GM19193 (cell line): Measurements from ENCODE around the gene NTSR1.

Experiments used
- POLR2A ChIP-seq: IDR thresholded peaks from 4 replicates; pipeline ENCODE4 v1.6.1; 2011; ENCODE audit not compliant: insufficient read depth, insufficient read length; ENCODE audit errors: extremely low read depth

Gene NTSR1

DNA sequence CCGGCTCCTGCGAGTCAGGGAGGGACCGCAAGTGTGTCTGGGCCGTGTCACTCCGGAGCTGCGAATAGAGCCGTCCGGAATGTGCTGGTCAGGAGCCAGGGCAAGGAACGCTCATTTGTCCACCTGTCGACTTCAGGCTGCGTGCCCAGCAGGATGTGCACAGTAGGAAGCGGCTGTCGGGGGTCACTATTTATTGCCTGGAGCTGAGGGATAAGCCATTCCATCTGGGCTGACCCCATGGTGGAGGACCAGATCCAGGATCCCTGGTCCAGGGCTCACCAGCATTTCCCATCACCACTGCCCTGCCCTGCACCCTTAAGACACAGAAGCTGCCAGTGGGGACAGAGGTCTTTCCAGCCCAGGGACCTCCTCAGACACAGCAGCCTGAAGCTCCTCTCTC is 14.7 kb downstream of the NTSR1 start:
- no peak for TF ChIP-seq POLR2A

- no peak for TF ChIP-seq POLR2A
Measured at GRCh38 chr20:62723768-62724450, 15.3 kb downstream of the NTSR1 start.

DNA sequence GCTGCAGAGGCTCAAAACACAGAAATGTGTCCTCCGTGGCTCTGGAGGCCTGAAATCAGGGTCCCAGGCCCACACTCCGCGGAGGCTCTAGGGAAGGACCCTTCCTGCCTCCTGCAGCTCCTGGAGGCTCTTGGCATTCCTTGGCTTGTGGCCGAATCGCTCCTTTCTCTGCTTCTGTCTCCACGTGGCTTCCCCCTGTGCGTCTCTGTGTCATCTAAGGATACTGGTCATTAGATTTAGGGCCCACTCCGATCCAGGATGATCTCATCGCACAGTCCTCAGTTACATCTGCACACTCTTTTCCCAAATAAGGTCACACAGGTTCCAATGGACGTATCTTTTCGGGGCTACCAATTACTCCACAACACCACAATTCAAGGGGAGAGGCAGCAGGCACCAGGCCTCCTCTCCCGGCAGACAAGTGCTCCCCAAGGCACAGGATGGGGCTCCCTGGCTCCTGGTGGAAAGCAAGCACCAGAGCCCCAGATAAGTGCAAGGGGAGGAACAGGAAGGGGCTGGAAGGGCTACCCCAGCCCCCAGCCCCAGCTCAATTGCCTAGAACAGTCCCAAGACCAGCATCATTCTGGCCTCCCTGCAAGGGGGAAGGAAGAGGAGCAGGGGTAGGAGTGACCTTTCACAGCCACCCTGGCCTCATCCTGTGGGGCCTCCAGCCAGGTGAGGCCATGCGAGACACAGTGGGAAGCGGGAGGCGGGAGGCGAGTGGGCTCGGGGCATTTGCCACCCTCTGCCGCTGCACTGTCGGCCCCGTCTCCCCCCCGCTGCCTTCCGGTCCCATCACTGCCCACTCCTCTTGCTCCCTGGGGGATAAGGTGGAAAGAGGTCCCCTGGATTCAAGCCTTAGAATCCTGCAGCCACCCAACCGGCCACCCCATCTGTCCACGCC is 16.3 kb downstream of the NTSR1 start:
- TF ChIP-seq POLR2A: no peak

DNA sequence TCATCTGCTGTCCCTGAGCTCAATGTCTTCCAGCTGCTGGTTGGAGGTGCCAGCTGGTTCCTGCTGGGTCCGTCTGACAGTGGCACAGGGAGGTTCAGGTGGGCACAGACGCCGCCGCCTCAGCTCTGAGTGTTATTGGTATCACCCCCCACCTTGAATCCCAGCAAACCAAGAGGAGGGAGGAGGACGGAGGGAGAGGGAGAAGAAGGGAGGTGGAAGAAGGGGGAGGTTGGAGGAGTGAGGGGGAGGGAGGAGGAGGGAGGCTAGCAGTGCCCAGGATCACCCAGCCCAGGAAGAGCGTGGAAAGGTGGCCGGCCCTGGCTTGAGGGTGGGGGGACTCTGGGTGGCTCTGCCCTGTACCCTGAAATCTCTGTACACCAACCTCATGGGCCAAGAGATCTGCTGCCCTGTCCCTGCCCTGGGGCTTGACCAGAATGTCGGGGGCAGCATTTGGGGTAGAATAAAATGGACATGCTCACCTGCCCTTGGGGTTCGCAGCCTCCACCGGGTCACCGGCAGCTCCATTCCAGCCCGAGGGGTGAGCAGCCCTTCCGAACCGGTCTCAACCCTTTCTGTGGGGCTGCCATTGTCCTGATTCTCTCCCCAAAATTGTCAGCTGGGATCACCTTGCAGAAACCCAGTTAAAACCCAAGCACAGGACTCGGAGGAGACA is 17.1 kb downstream of the NTSR1 start:
- TF ChIP-seq POLR2A: no peak

- no peak for TF ChIP-seq POLR2A
Measured at GRCh38 chr20:62726276-62726675, 17.6 kb downstream of the NTSR1 start.

DNA sequence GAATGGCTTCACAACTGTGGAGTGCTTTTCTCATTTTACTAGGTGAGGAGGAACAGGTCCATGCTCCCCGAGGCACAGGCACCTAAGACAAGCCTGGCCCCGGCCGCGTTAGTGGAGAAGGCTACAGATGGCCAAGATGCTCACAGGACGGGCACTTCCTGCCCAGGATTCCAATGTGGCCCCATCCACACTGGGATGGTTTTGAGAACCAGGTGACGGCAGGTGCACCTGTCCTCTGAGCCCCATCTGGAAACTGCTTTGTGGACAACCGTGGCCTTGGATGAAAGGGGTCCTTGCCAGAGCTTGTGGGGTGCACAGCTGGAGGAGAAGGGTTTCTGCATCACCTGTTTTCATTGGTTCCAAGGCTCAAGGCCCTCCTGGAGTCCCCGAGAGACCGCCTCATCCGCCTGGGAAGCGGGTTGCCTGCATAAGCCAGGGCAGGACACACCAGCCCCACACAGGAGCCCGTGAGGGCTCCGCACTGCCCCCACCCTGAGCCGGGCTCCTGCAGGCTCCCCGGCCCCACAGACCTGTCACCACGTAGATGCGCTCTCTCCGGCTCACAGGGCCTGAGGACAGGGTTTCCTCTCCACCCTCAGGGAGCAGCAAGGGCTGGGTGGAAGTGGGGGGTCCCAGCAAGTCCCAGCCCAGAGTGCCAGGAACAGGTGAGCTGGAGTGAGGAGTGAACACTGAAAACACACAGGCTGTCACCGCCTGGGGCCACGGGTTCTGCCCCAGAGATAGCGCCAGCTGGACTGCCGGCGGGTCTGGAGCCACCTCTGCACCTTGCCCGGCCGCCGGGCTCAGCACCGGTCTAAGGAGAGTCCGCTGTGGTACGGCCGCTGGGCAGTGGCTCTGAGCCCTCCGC is 18.3 kb downstream of the NTSR1 start:
- no peak for TF ChIP-seq POLR2A

DNA sequence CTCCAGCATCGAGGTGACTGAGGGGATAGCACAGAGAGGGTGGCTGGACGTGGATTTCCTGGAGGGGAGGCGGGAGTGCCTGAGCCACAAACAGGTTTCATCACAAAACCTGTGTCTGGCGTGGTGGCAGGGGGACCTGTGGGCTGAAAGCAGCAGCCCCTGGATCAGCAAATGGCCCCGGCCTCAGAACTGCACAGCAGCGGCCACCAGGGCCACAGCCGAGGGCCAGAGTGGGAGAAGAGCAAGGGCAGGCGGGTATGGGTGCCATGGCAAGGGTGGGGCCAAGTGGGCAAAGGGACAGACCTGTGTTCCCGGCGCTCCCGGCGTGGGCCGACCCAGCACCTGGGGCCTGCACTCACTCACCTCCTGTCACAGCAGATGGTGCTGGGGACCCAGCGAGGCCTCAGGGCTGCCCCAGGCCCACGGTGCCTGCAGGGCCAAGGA is 19.0 kb downstream of the NTSR1 start:
- no peak for TF ChIP-seq POLR2A

DNA sequence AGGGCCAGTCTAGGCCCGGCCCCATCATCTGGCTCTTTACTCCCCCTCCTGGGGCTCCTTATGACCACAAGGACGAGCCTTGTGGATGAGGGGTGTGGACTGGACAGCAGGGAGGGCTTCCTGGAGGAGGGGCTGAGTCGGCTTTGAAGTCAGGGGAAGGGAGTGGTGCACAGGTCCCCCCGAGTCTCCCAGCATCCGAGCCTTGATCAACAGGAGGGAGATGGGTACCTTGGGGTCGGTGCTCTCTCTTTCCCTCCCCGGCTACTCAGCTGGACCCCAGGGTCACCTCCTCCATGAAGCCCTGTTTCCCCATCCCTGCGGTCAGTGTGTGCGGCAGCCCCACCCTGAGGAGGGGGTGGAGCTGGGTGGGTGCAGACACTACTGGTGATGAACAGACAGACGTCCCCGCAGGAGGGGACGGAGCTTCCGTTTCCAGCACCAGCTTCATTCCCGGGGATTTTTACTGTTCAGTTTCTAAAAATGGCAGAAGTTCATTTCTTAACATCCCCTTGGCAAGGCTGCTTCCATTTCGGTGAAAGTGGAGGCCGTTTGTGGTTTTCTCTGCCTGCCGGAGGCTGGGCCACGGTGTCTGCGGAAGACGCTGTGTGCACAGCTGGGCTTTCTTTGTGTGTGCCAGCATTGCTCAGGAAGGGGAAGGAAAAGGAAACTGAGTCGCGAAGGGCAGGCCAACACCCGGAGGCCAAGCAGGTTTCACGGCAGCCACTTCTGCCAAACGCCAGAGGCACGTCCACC is 19.6 kb downstream of the NTSR1 start:
- no peak for TF ChIP-seq POLR2A

DNA sequence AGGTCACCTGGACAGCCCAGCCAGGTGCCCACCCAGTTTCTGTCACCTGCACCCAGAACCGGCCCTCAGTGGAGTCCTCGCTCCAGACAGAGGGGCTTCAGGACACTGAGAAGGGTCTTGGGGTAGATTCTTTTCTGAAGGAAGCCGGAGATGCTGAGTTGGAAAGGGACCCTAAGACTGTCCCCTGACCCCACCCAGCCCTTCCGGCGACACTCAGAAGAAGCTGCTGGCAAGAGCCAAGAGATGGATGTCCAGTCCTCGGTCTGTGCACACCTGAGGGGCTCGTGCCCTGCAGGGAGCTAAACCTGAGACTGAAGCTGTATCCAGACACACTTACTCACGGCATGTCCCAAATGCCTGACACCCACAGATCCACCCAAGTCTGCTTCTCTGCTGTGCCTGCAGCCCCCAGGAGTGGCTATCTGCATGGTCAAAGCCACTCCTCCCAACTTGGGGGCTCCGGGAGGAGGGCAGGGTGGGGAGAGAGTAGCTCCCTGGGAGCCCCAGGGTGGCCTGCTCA is 20.2 kb downstream of the NTSR1 start:
- TF ChIP-seq POLR2A: no peak

GRCh38 chr20:62730481-62730880 is 21.8 kb downstream of the NTSR1 start:
- no peak for TF ChIP-seq POLR2A

GRCh38 chr20:62732031-62732760 is 23.6 kb downstream of the NTSR1 start:
- TF ChIP-seq POLR2A: no peak

- TF ChIP-seq POLR2A: no peak
Measured at GRCh38 chr20:62732842-62733525, 24.3 kb downstream of the NTSR1 start.

DNA sequence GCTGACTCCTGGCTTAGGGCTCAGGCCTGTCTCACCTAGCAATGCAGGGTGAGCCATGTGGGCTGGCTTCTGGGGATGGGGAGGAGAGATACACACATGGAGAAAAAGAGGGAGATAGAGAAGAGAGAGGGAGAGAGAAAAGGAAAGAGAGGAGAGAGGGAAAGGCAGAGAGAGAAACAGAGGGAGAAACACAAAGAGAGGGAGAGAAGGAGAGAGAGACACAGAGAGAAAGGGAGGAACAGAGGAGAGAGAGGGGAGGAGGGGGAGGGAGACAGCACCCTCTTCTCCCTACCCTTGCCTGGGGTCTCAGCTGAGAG is 24.8 kb downstream of the NTSR1 start:
- no peak for TF ChIP-seq POLR2A

DNA sequence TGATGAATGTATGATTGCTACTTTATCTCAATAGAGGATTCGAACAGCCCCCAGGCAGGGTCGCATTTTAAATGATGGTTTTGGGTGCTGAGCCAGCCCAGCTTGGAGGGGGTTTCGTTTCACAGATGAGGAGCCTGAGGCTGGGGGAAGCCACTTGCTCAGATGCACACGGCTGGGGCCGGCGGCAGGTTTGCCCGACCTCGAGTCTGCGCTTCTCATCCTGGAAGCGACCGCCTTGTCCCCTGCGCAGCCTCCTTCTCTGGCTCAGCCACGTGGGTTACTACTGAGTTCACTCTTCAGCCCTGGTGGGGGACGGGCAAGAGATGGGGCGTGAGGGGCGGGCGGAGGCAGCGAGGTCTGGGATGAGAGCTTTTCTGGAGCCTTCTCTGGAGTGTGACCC is 25.3 kb downstream of the NTSR1 start:
- no peak for TF ChIP-seq POLR2A
